ENCODE results near the gene ATP6V0B. TPM values are rescaled to one million over a fixed set of nuclear protein-coding genes. Genes with fewer than 3 reads are reported as not detected.

ATP6V0B gene
- total RNA-seq, 1 experiment from 2014 or later: 181 TPM

GRCh38 chr1:43978264-43978550 lies 3.4 kb downstream of the ATP6V0B start:
- H3K4me3 ChIP-seq (ENCODE audit: low read depth, low read length, poor library complexity, severe bottlenecking): peak overlapping the region; percentile 53
- ChIA-PET CTCF (no interaction called here), POLR2A (ENCODE audit: low non-redundant PET) (interaction anchor here (0.6 kb wide), 1 partner anchor 9 kb away, joined by 3 read pairs; the partner anchor contains the start of gene DPH2)
- no peak for DNase-seq (ENCODE audit: low spot score)
- no peaks in the 10 kb centered on the region for H3K9me3 ChIP-seq (ENCODE audit: low read depth, low read length, poor library complexity, severe bottlenecking)
- BruUV-seq (replicated peaks): no TSS peak
- H3K4me1 ChIP-seq (ENCODE audit: insufficient read depth, low read length, poor library complexity, severe bottlenecking): peaks cover 27% of the 10 kb centered on the region
- no peaks in the 10 kb centered on the region for H3K27me3 ChIP-seq (replicated peaks; ENCODE audit: insufficient read depth, low read depth, low read length, poor library complexity)
- peaks cover 27% of the 10 kb centered on the region for H3K36me3 ChIP-seq (ENCODE audit: insufficient read depth, low read length, poor library complexity, severe bottlenecking)
- intact Hi-C loops (cut with micrococcal nuclease; ENCODE audit: unreplicated experiment): no loop called here
- TF ChIP-seq, protein P1, sequence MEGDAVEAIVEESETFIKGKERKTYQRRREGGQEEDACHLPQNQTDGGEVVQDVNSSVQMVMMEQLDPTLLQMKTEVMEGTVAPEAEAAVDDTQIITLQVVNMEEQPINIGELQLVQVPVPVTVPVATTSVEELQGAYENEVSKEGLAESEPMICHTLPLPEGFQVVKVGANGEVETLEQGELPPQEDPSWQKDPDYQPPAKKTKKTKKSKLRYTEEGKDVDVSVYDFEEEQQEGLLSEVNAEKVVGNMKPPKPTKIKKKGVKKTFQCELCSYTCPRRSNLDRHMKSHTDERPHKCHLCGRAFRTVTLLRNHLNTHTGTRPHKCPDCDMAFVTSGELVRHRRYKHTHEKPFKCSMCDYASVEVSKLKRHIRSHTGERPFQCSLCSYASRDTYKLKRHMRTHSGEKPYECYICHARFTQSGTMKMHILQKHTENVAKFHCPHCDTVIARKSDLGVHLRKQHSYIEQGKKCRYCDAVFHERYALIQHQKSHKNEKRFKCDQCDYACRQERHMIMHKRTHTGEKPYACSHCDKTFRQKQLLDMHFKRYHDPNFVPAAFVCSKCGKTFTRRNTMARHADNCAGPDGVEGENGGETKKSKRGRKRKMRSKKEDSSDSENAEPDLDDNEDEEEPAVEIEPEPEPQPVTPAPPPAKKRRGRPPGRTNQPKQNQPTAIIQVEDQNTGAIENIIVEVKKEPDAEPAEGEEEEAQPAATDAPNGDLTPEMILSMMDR (conservative IDR thresholded peaks at IDR 0.05; ENCODE audit: low read depth, low read length): no peak
- TF ChIP-seq EZH2 (IDR thresholded peaks at IDR 0.05; ENCODE audit: borderline replicate concordance, low read depth, low read length, poor library complexity, severe bottlenecking): no peak
- H3K27ac ChIP-seq (ENCODE audit: low read depth, low read length, poor library complexity, severe bottlenecking): peak overlapping the region; percentile 17

GRCh38 chr1:43978551-43979260 lies 3.9 kb downstream of the ATP6V0B start, which contains the start of gene B4GALT2:
Gene B4GALT2 (plus strand): TSS chr1:43979210. CDS start chr1:43981161, 1,951 bp downstream.
- intact Hi-C loops (cut with micrococcal nuclease; ENCODE audit: unreplicated experiment): no loop called here
- Histone ChIP-seq H3K27ac (ENCODE audit: low read depth, low read length, poor library complexity, severe bottlenecking) (peak within 1 kb of the TSS; percentile 85), H3K9me3 (ENCODE audit: low read depth, low read length, poor library complexity, severe bottlenecking) (no peaks in the 10 kb centered on the region), H3K36me3 (ENCODE audit: insufficient read depth, low read length, poor library complexity, severe bottlenecking) (peaks cover 27% of the 10 kb centered on the region), H3K4me1 (ENCODE audit: insufficient read depth, low read length, poor library complexity, severe bottlenecking) (peaks cover 27% of the 10 kb centered on the region), H3K4me3 (ENCODE audit: low read depth, low read length, poor library complexity, severe bottlenecking) (peak within 1 kb of the TSS; percentile 65), H3K27me3 (replicated peaks; ENCODE audit: insufficient read depth, low read depth, low read length, poor library complexity) (no peaks in the 10 kb centered on the region)
- POLR2A ChIA-PET (ENCODE audit: low non-redundant PET): no interaction called here
- DNase-seq (ENCODE audit: low spot score): peak; percentile 69
- CTCF ChIA-PET: no interaction called here
- no peak for TF ChIP-seq EZH2 (IDR thresholded peaks at IDR 0.05; ENCODE audit: borderline replicate concordance, low read depth, low read length, poor library complexity, severe bottlenecking)
- TF ChIP-seq, protein P1 (conservative IDR thresholded peaks at IDR 0.05; ENCODE audit: low read depth, low read length): no peak
- no TSS peak for BruUV-seq (replicated peaks)

GRCh38 chr1:43979261-43979527 lies 4.4 kb downstream of the ATP6V0B start:
- peak overlapping the region; percentile 65 for H3K4me3 ChIP-seq (ENCODE audit: low read depth, low read length, poor library complexity, severe bottlenecking)
- peak overlapping the region; percentile 85 for H3K27ac ChIP-seq (ENCODE audit: low read depth, low read length, poor library complexity, severe bottlenecking)
- CTCF ChIA-PET: no interaction called here
- POLR2A ChIA-PET (ENCODE audit: low non-redundant PET): no interaction called here
- DNase-seq (ENCODE audit: low spot score): no peak
- H3K9me3 ChIP-seq (ENCODE audit: low read depth, low read length, poor library complexity, severe bottlenecking): no peaks in the 10 kb centered on the region
- H3K36me3 ChIP-seq (ENCODE audit: insufficient read depth, low read length, poor library complexity, severe bottlenecking): peaks cover 28% of the 10 kb centered on the region
- no peak for TF ChIP-seq EZH2 (IDR thresholded peaks at IDR 0.05; ENCODE audit: borderline replicate concordance, low read depth, low read length, poor library complexity, severe bottlenecking)
- TF ChIP-seq, protein P1 (conservative IDR thresholded peaks at IDR 0.05; ENCODE audit: low read depth, low read length): no peak
- intact Hi-C loops (cut with micrococcal nuclease; ENCODE audit: unreplicated experiment): no loop called here
- peaks cover 27% of the 10 kb centered on the region for H3K4me1 ChIP-seq (ENCODE audit: insufficient read depth, low read length, poor library complexity, severe bottlenecking)
- no peaks in the 10 kb centered on the region for H3K27me3 ChIP-seq (replicated peaks; ENCODE audit: insufficient read depth, low read depth, low read length, poor library complexity)
- no TSS peak for BruUV-seq (replicated peaks)

All from A673 (cell line).